Uterus (tissue), 2 donors: Measurements from ENCODE around the gene PEMT.

Source experiments
- CTCF ChIP-seq, 4 experiments: fragments of 200-600 bp in 2 of 4; fragments of 450-650 bp in 2 of 4; sonication (generic) in 2 of 4; IDR thresholded peaks; one replicate each; pipeline ENCODE4 v1.5.1; 2016 to 2019; ENCODE audit warnings: antibody characterized with exemption in 4 of 4, mild to moderate bottlenecking in 2 of 4, moderate library complexity in 1 of 4
- POLR2A ChIP-seq, 2 donors: fragments of 450-650 bp; IDR thresholded peaks; one replicate each; pipeline ENCODE4 v1.6.1; 2016; ENCODE audit warnings: antibody characterized with exemption in 2 of 2, mild to moderate bottlenecking in 1 of 2, moderate library complexity in 1 of 2

- TF ChIP-seq POLR2A (IDR thresholded peaks at IDR 0.05) (no peak), CTCF (IDR thresholded peaks at IDR 0.05) (no peak)
Observed at GRCh38 chr17:17494499-17494869, 97.0 kb downstream of the PEMT start.
